HTR-8/SVneo (cell line): Measurements from ENCODE around the gene RAB36.

ENCODE experiments used
- DNase-seq: peaks from one replicate; pipeline ENCODE4 v3.0.0; 2011; ENCODE audit warnings: low spot score, mixed read lengths; ENCODE audit not compliant: insufficient read length
- FAIRE-seq: peaks from 2 replicates; lab custom pipeline; 2011; peaks lifted over from hg19 to GRCh38; lab: Jason Lieb, UNC

Gene RAB36

DNA sequence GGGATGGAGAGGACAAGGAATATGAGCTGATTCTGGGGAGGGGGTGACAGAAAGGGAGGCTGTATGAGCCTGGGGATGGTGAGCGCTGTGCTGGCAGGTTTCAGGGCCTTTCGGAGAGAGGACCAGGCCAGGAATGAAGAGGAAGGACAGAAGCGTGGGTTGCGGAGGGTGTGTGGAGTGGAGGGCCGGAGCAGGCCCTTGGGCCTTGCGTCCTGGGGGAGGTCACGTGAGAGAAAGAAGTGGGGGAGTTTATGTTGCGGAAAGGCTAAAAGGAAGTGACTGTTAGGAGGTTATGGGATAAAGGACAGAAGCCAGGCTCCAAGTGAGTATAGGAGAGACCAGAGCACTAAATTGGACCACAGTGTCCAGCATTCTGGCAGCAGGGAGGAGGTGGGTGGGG is 52.6 kb downstream of the RAB36 start:
- DNase-seq (no peak), FAIRE-seq (no peak)

GRCh38 chr22:23199159-23199558 is 53.9 kb downstream of the RAB36 start:
- DNase-seq = no peak
- FAIRE-seq = no peak

GRCh38 chr22:23200898-23201297 is 55.6 kb downstream of the RAB36 start:
- FAIRE-seq = no peak
- no peak for DNase-seq

DNA sequence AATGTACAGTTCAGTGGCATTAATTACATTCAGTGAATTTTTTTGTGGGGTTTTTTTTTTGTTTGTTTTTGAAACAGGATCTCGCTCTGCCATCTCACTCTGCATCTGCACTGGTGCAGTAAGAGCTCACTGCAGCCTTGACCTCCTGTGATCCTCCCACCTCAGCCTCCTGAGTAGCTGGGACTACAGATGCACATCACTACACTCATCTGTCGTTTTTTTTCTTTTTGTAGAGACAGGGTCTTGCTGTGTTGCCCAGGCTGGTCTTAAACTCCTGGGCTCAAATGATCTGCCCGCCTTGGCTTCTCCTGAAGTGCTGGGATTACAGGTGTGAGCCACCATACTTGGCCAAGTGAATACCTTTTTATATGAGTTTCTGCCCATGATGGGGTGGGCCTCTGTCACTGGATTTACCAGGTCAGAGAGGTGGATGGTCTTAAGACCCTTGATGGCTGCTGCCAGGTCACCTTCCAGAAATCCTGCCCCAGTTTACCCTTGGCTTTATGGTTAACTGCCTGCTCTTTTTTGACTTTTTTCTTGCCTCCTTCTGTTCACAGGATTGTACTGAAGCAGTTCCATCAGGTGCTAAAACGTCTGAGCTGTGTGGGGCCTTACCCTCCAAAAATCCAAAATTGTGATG is 57.7 kb downstream of the RAB36 start:
- FAIRE-seq = no peak
- DNase-seq = no peak

DNA sequence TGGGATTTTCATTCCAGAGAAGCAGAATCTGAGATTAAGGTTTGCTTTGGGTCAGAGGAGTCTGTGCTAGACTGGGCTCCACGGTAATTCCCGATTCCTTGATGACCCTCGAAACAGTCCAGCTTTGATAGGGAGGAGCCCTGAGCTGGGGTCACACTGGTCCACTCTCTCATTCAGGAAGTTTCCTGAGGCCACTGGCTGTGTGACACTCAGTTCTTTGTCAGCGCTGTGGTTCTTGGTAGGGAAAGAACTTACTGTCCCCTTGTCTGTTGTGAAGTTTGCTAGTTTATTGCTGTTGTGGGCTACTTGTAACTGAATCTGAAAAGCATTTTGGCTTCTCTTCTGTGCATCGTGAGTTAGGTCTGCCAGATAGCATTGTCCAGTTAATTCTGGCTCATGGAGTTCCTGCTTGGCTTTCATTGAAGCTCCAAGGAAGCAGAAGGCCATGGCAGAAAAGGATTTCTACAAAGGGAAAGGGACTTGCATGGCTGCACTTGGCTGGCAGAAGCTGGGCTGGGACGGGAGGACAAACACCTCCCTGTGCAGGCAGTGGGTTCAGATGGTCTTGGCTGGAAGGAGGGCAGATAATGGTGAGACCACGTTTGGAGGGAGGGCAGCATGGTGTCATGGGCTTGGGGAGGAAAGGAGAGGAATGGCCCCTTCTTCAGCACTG is 58.3 kb downstream of the RAB36 start:
- DNase-seq (no peak), FAIRE-seq (no peak)

GRCh38 chr22:23204125-23204488 is 58.8 kb downstream of the RAB36 start:
- FAIRE-seq (no peak), DNase-seq (no peak)

DNA sequence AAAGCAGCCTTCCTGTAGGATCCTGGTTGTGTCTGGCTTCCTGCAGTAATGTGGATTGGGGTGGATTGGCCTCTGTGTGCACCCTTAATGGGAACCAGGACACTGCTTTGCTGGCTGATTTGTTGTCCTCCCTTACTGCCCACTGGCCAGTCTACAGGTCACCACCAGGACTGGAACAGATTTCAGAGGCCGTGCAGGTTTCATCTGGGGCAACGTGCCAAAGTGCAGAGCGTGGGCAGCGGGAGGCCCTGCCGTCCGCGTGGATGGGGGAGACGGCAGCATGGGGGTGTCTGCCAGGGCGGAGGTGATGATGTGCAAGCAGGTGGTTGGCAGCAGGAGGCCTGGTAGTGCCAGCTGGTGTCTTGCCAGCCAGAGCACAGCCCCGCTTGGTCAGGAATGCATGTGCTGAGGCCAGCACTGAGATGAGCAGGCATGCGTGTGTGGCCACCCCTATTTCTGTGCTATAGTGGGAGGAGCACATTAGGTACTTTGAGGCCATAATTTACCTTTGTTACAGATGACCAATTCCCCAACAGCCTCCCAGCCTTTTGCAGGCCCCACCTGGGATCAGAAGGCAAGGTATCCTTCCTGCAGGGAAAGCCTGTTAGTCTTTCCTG is 59.4 kb downstream of the RAB36 start:
- FAIRE-seq (no peak), DNase-seq (no peak)

- DNase-seq = no peak
Measured at GRCh38 chr22:23205339-23206049, 60.2 kb downstream of the RAB36 start.

GRCh38 chr22:23206915-23207314 is 61.6 kb downstream of the RAB36 start:
- DNase-seq (no peak), FAIRE-seq (no peak)

More at GRCh38 chr22:23205339-23206049, 60.2 kb downstream of the RAB36 start:
- no peak for FAIRE-seq

DNA sequence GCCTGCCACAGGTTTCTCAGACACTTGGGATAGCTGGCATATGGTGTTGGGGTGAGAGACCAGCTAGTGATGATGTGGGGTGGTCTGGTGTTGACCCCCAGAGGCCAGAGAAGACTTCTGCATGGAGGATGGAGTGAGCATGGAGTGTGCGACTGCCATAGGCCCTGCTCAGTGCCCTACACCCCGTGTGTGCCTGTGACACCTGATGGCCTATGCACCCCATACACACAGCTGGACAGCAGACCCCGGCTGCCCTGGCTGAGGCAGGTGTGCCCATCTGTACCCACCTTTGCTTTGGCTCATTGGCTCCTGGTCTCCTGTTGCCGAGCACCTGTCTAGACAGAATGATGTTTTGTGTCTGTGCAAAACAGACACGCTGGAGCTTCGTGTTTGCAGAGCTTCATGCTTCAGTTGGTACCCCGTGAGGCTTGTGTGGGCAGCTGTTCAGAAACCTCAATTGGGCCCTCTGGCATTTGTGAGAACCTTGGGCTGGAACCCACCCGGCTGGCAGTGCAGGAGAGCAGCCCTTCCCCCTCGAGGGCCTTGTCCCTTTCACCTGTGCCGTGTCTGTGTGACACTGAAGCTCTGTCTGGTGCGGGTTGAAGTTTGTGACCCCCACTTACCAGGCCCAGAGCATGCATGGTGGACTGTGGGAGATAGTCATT is 62.6 kb downstream of the RAB36 start:
- DNase-seq (no peak), FAIRE-seq (no peak)

DNA sequence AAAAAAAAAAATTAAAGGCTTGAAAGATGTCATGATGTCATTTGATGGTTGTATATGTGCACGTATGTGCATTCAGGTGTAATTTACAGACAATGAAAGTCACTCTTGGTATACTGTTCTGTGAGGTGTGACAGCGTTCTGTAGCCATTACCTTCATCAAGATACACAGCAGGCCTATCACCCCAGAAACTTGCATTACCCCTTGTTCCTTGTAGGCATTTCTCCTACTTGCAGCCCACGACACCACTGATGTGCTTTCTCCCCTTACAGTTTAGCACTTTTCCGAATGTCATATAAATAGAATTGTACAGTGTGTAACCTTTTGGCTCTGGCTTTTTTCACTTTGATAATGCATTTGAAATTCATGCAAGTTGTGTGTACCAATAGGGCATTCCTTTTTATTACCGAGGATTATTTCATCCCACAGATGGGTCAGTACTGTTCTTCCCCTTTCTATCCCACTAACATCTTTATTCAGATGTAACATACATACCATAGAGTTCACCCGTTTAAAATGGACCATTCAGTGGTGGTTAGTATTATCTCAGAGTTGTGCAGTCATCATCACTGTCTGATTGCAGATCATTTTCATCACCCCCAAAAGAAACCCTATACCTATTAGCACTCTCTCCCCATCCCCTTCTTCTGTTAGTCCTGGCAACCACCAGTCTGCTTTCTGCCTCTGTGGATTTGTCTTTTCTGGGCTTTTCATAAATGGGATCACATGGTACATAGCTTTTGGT is 65.3 kb downstream of the RAB36 start:
- FAIRE-seq (no peak), DNase-seq (no peak)

- FAIRE-seq = no peak
Measured at GRCh38 chr22:23211622-23212021, 66.3 kb downstream of the RAB36 start.

GRCh38 chr22:23212061-23213021 is 67.1 kb downstream of the RAB36 start:
- FAIRE-seq (no peak), DNase-seq (no peak)

More at GRCh38 chr22:23211622-23212021, 66.3 kb downstream of the RAB36 start:
- DNase-seq = no peak

DNA sequence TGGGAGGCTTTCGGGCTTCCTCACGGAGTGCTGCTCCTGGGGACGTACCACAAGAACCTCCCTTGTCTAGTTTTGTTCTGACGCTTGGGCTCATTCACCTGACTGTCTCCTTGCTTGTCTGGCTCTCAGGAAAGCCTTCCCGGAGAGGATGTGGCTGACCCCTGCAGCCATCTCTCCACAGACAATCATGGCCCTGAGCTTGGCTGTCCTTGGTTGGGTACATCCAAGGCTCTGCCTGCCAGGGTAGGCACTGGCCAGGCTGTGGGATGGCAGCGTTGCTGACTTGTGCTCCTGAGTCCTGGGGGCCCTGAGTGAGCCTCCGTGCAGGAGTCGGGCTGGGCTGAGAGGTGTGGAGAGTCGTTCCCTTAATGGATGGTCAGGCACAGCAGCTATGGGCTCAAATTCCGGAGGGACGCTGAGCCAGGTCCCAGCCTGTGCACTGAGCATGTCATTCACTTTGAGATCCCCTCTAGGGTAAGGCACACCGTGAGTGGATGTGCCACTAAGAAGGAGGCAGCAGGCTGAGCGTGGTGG is 67.8 kb downstream of the RAB36 start:
- FAIRE-seq = no peak
- no peak for DNase-seq

DNA sequence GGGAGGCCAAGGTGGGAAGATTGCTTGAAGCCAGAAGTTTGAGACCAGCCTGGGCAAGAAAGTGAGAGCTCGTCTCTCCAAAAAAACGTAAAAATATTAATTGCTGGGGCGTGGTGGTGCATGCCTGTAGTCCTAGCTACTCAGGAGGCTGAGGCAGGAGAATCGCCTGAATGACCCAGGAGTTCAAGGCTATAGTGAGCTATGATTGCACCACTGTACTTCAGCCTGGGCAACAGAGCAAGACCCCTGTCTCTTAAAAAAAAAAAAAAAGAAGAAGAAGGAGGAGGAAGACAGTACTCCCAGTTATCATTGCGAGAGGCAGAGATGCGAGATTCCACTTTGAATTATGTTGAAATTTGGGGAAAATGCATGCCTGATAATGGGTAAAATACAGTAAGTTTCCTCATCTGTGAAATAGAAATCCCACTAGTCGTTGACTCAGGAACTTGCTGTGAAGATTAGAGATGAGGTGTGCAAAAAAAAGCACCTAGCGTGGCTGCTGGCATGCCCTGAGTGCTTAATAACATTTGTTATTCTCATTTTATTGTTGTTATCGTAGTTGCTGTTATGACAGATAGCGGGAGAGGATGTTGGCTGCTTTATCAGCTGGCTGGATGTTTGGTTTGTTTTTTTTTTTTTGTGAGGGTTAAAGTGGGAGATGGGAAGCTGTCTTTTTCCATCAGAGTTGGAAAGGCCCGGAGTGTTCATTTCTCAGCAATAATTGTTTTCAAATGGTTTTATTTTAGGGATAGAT is 68.5 kb downstream of the RAB36 start:
- DNase-seq = no peak
- FAIRE-seq = no peak
